Muscle layer of colon (tissue), 2 donors: ENCODE measurements around the gene ACADM.
"Not testable (repeated sequence)": the region's sequence is repeated elsewhere in the genome, so short reads cannot be mapped to it uniquely, and the experiment has no call there.

Experiments used
- H3K27ac ChIP-seq: one replicate; pipeline ENCODE4 v1.7.0; 2013; ENCODE audit warnings: low read depth, mild to moderate bottlenecking, low read length, moderate library complexity
- H3K27me3 ChIP-seq, 2 donors: one replicate each; pipeline ENCODE4 v1.7.0; 2013; ENCODE audit warnings: low read length in 2 of 2, mild to moderate bottlenecking in 2 of 2; ENCODE audit not compliant: insufficient read depth in 2 of 2, control insufficient read depth in 1 of 2
- H3K36me3 ChIP-seq: one replicate; pipeline ENCODE4 v1.7.0; 2013; ENCODE audit warnings: mild to moderate bottlenecking, low read length; ENCODE audit not compliant: insufficient read depth
- H3K4me1 ChIP-seq: one replicate; pipeline ENCODE4 v1.7.0; 2013; ENCODE audit warnings: mild to moderate bottlenecking, low read length; ENCODE audit not compliant: insufficient read depth
- H3K4me3 ChIP-seq, 2 donors: one replicate each; pipeline ENCODE4 v1.7.0; 2013; ENCODE audit warnings: low read length in 2 of 2, low read depth in 1 of 2, mild to moderate bottlenecking in 1 of 2, moderate library complexity in 1 of 2
- H3K9ac ChIP-seq: one replicate; pipeline ENCODE4 v1.7.0; 2013; ENCODE audit warnings: low read length
- H3K9me3 ChIP-seq: one replicate; pipeline ENCODE4 v1.7.0; 2013; ENCODE audit warnings: mild to moderate bottlenecking, low read length
- donor health status: abdominal sarcoma.
- donor health status: Adenocarcinoma of cecum.

The ACADM gene

DNA sequence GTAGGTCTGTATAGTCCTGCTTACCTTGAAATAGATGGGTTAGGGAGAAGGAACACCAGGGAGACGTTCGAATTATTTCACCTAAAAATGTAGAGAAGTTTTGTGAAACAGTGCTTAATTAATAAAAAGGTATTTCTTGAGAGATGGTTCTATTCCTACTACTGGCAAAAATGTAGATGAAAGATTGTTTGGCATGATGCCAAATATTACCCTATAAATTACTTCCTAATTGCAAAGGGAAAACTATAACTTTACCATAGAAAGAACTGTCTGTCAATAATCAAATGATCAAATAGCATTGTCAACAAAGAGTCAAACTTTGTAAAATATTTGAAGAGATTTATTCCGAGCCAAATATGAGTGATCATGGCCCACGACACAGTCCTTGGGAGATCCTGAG is 4.2 kb upstream of the ACADM start:
- no peaks in the 10 kb centered on the region for H3K27me3 ChIP-seq

GRCh38 chr1:75720820-75721219 is 3.7 kb upstream of the ACADM start:
- H3K27ac ChIP-seq, result no peak overlapping the region
- no peaks in the 10 kb centered on the region for H3K27me3 ChIP-seq
- no peak overlapping the region for H3K9ac ChIP-seq
- H3K36me3 ChIP-seq, result no peaks in the 10 kb centered on the region
- H3K4me1 ChIP-seq, result peaks cover 11% of the 10 kb centered on the region
- no peaks in the 10 kb centered on the region for H3K9me3 ChIP-seq
- H3K4me3 ChIP-seq, result no peak overlapping the region

More for the DNA sequence above, 4.2 kb upstream of the ACADM start:
- H3K27ac ChIP-seq, result no peak overlapping the region
- H3K4me1 ChIP-seq, result peaks cover 8% of the 10 kb centered on the region
- H3K36me3 ChIP-seq, result no peaks in the 10 kb centered on the region
- no peak overlapping the region for H3K9ac ChIP-seq
- H3K9me3 ChIP-seq, result no peaks in the 10 kb centered on the region
- no peak overlapping the region for H3K4me3 ChIP-seq

GRCh38 chr1:75722246-75722645 is 2.3 kb upstream of the ACADM start:
- H3K4me3 ChIP-seq, H3K9me3 ChIP-seq, H3K9ac ChIP-seq, H3K36me3 ChIP-seq, H3K27me3 ChIP-seq, H3K27ac ChIP-seq: not testable (repeated sequence)
- H3K4me1 ChIP-seq, result peaks cover 19% of the 10 kb centered on the region

GRCh38 chr1:75722966-75723365 is 1.5 kb upstream of the ACADM start:
- Histone ChIP-seq H3K4me1 (peaks cover 19% of the 10 kb centered on the region), H3K27me3 (no peaks in the 10 kb centered on the region), H3K4me3 (no peak overlapping the region), H3K9me3 (no peaks in the 10 kb centered on the region), H3K27ac (no peak overlapping the region), H3K9ac (no peak overlapping the region), H3K36me3 (no peaks in the 10 kb centered on the region)

- peak overlapping the region; percentile 75 for H3K27ac ChIP-seq
- no peaks in the 10 kb centered on the region for H3K27me3 ChIP-seq
- peak overlapping the region; percentile 85 for H3K9ac ChIP-seq
- peak overlapping the region; percentile 67 to 70 for H3K4me3 ChIP-seq
- no peaks in the 10 kb centered on the region for H3K9me3 ChIP-seq
- no peaks in the 10 kb centered on the region for H3K36me3 ChIP-seq
- peaks cover 19% of the 10 kb centered on the region for H3K4me1 ChIP-seq
Measured at GRCh38 chr1:75723989-75724471, 479 bp upstream of the ACADM start.

DNA sequence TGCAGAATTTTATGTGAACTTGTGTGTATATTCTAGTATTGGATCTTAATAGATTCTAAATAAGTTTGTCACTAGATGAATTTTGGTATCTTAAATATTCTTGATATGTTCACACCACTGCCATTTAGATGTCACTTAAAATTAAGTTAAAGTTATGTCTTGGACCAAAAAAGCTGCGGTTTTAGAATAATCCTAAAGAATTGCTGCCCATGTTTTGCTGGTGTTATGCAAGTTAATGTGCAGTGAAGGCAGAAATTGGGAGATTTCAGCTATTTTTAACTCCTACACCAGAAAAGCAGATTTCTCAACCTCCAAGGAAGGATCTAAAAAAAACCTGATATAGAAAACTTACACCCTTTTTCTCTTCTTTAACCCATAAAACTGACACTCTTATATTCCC is 757 bp downstream of the ACADM start:
- Histone ChIP-seq H3K9ac (peak overlapping the region; percentile 68), H3K27ac (peak overlapping the region; percentile 75)

GRCh38 chr1:75725861-75726361 is 1.4 kb downstream of the ACADM start:
- Histone ChIP-seq H3K9me3 (no peaks in the 10 kb centered on the region), H3K4me3 (peak overlapping the region in 1 of 2 donors; percentile 70), H3K27ac (no peak overlapping the region), H3K4me1 (peaks cover 19% of the 10 kb centered on the region), H3K36me3 (no peaks in the 10 kb centered on the region), H3K9ac (peak overlapping the region; percentile 68), H3K27me3 (no peaks in the 10 kb centered on the region)

More for the DNA sequence above, 757 bp downstream of the ACADM start:
- no peaks in the 10 kb centered on the region for H3K27me3 ChIP-seq
- peak overlapping the region; percentile 67 to 70 for H3K4me3 ChIP-seq
- no peaks in the 10 kb centered on the region for H3K36me3 ChIP-seq
- H3K4me1 ChIP-seq, result peaks cover 19% of the 10 kb centered on the region
- no peaks in the 10 kb centered on the region for H3K9me3 ChIP-seq

- Histone ChIP-seq H3K9ac (no peak overlapping the region), H3K36me3 (peaks cover 5% of the 10 kb centered on the region), H3K9me3 (no peaks in the 10 kb centered on the region), H3K4me1 (peaks cover 19% of the 10 kb centered on the region), H3K27me3 (no peaks in the 10 kb centered on the region), H3K4me3 (no peak overlapping the region), H3K27ac (no peak overlapping the region)
Measured at GRCh38 chr1:75727571-75727970, 3.1 kb downstream of the ACADM start.

DNA sequence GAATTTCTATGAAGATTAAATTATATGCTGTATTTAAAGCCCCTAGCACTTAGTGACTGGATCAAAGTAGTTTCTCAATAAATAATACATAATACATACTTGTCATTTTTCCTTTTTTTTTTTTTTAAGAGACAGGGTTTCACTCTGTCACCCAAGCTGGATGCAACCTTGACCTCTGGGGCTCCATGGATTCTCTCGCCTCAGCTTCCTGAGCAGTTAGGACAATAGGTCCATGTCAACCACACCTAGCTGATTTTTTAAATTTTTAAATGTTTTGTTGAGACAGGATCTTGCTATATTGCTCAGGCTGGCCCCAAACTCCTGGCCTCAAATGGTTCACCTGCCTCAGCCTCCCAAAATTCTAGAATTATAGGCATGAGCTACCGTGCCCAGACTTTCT is 5.9 kb downstream of the ACADM start:
- peaks cover 11% of the 10 kb centered on the region for H3K4me1 ChIP-seq
- peaks cover 20% of the 10 kb centered on the region for H3K36me3 ChIP-seq
- H3K9me3 ChIP-seq, result no peaks in the 10 kb centered on the region
- H3K9ac ChIP-seq, result no peak overlapping the region
- no peak overlapping the region for H3K27ac ChIP-seq
- no peak overlapping the region for H3K4me3 ChIP-seq
- no peaks in the 10 kb centered on the region for H3K27me3 ChIP-seq

GRCh38 chr1:75731881-75732280 is 7.4 kb downstream of the ACADM start:
- Histone ChIP-seq H3K4me3 (no peak overlapping the region), H3K9ac (no peak overlapping the region), H3K27ac (no peak overlapping the region), H3K27me3 (no peaks in the 10 kb centered on the region), H3K9me3 (no peaks in the 10 kb centered on the region), H3K36me3 (peaks cover 23% of the 10 kb centered on the region), H3K4me1 (no peaks in the 10 kb centered on the region)

GRCh38 chr1:75732703-75733102 is 8.2 kb downstream of the ACADM start:
- Histone ChIP-seq H3K9ac (no peak overlapping the region), H3K36me3 (peaks cover 27% of the 10 kb centered on the region), H3K27me3 (no peaks in the 10 kb centered on the region)

DNA sequence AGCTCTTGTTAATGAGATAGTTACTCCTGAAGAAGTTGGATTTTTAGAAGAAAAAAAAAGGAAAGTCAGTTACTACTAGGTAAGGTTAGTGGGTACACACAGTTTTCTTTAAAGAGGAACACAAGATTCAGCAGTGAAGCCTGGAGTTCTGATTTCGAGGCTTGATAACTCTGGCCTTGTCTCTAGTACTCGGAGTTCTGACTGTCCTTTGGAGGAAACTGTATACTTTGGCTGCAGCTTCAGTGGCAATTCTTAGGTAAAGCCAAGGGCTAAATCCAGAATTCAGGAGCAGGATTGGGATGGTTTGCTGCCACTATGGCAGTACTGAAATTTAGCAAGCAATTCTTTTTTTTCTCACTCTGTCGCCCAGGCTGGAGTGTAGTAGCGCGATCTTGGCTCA is 9.2 kb downstream of the ACADM start:
- Histone ChIP-seq H3K27me3 (no peaks in the 10 kb centered on the region), H3K4me3 (no peak overlapping the region), H3K27ac (no peak overlapping the region), H3K4me1 (no peaks in the 10 kb centered on the region), H3K9me3 (no peaks in the 10 kb centered on the region), H3K36me3 (peaks cover 27% of the 10 kb centered on the region), H3K9ac (no peak overlapping the region)

More at GRCh38 chr1:75732703-75733102, 8.2 kb downstream of the ACADM start:
- Histone ChIP-seq H3K27ac (no peak overlapping the region), H3K9me3 (no peaks in the 10 kb centered on the region), H3K4me1 (no peaks in the 10 kb centered on the region), H3K4me3 (no peak overlapping the region)
